SH-SY5Y (cell line): ENCODE results near the gene ASB4.

Experiments used
- GATA2 ChIP-seq: IDR thresholded peaks from 2 replicates; pipeline ENCODE4 v1.6.1; 2011; ENCODE audit warnings: mild to moderate bottlenecking, low read depth, low read length
- GATA3 ChIP-seq: IDR thresholded peaks from 2 replicates; pipeline ENCODE4 v1.6.1; 2011; ENCODE audit warnings: low read depth, mild to moderate bottlenecking, low read length, moderate library complexity

DNA sequence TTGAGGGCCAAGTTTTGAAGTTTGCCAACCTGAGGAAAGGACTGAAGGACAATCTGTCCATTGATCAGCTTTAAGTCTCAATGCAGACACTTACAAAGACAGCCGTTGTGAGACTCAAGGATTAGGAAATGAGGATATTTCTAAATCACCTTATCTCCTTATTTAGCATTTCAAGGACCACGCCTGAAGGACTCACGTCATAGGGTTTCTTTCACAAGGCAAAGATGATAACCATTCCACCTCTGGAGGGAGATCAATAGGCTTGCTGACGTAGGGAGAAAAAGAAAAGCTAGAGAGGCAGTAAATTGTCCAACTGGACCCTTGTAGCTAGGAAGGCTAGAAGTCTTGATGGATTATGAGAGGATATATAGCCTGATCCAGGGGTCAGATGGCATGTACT lies 3.3 kb upstream of the ASB4 start:
- TF ChIP-seq GATA2 (no peak), GATA3 (no peak)
